ENCODE results near the gene ENTPD1. TPM values are rescaled to one million over a fixed set of nuclear protein-coding genes. Genes with fewer than 3 reads are reported as not detected.
A peak's percentile ranks its signal among the peaks of the same experiment; 100 is the strongest.

The ENTPD1 gene
- total RNA-seq, 1 donor from 2014 or later = 1.5 TPM

DNA sequence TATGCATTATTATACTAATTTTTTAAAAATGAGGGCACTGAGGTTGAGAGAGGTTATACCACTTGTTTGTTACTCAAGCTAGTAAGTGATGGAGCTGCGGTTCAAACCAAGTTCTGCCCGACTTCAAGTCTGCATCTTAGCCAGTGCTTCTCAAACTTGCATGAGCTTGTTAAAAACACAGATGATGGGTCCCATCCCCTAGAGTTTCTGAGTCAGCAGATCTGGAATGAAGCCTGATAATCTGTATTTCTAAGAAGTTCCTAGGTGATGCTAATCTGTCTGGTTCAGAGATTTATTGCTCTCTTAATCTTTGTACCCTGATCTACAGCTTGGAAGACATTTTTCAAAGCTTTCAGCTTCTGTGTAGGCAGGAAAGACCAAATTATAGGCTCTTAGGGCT is 84.2 kb downstream of the ENTPD1 start:
- peaks cover 3% of the 10 kb centered on the region for H3K27me3 Mint-ChIP-seq (ENCODE audit: unreplicated experiment)
- H3K4me1 Mint-ChIP-seq (ENCODE audit: unreplicated experiment) = peaks cover 2% of the 10 kb centered on the region
- DNase-seq (ENCODE audit: extremely low spot score, unreplicated experiment) = no peak
- no peaks in the 10 kb centered on the region for H3K36me3 Mint-ChIP-seq (ENCODE audit: unreplicated experiment)
- no peak overlapping the region for H3K4me3 Mint-ChIP-seq (ENCODE audit: unreplicated experiment)
- no peak overlapping the region for H3K27ac Mint-ChIP-seq (ENCODE audit: unreplicated experiment)
- TF ChIP-seq, protein P1, sequence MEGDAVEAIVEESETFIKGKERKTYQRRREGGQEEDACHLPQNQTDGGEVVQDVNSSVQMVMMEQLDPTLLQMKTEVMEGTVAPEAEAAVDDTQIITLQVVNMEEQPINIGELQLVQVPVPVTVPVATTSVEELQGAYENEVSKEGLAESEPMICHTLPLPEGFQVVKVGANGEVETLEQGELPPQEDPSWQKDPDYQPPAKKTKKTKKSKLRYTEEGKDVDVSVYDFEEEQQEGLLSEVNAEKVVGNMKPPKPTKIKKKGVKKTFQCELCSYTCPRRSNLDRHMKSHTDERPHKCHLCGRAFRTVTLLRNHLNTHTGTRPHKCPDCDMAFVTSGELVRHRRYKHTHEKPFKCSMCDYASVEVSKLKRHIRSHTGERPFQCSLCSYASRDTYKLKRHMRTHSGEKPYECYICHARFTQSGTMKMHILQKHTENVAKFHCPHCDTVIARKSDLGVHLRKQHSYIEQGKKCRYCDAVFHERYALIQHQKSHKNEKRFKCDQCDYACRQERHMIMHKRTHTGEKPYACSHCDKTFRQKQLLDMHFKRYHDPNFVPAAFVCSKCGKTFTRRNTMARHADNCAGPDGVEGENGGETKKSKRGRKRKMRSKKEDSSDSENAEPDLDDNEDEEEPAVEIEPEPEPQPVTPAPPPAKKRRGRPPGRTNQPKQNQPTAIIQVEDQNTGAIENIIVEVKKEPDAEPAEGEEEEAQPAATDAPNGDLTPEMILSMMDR (IDR thresholded peaks at IDR 0.05) = no peak
- H3K9me3 Mint-ChIP-seq (ENCODE audit: unreplicated experiment) = no peaks in the 10 kb centered on the region

DNA sequence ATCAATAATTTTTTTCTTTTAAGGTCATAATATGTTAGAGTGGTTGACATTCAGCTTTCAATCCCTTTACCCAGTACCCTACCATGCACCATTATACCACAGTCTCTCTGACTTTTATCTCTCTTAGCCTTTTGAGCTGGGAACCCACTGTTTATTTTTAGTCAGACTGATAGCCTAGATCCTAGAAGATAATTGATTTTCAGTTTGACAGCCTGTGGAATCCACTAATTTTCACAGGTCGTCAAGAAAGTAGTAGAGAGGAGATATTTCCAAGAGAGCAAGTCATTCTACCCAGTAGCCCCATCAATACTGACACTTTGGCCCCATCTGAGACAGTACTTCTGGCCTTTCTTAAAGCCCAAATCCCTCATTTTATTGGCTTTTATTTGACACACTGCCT is 84.7 kb downstream of the ENTPD1 start:
- Mint-ChIP-seq H3K27ac (ENCODE audit: unreplicated experiment) (no peak overlapping the region), H3K27me3 (ENCODE audit: unreplicated experiment) (peaks cover 3% of the 10 kb centered on the region), H3K36me3 (ENCODE audit: unreplicated experiment) (no peaks in the 10 kb centered on the region), H3K9me3 (ENCODE audit: unreplicated experiment) (no peaks in the 10 kb centered on the region), H3K4me1 (ENCODE audit: unreplicated experiment) (peaks cover 2% of the 10 kb centered on the region), H3K4me3 (ENCODE audit: unreplicated experiment) (no peak overlapping the region)
- no peak for DNase-seq (ENCODE audit: extremely low spot score, unreplicated experiment)
- TF ChIP-seq, protein P1 (IDR thresholded peaks at IDR 0.05) = no peak

DNA sequence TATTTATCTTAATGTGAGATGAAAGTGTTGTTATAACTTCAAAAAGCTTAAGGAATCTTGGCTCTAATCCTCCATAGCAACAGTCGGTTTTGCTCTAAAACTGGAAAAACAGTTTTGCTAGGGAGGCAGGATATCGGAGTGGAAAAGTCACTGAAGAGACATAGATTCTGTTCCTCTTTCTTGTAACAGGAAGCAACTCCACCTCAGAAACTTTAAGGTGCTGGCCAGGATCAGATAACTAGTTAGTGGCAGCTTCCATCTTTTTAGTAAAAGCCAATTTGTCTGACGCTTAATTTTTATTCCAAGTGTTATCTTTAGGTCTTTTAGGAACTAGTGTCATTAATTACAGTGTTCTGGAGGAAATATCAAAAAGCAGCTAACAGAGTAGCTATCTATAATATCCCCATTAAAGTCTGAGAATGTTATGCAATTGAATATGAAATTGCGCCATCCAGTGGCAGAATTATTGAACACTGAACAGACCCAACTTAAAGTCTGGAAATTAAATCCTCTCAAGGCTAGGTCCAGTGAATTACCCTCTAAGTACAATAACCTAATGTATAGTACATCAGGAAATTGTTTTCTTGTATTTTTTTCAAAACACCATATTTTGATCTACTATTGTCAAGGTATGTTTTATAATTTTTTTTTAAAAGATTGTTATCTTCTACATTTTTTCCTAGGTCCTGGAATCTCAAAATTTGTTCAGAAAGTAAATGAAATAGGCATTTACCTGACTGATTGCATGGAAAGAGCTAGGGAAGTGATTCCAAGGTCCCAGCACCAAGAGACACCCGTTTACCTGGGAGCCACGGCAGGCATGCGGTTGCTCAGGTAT is 85.9 kb downstream of the ENTPD1 start:
- no peaks in the 10 kb centered on the region for H3K36me3 Mint-ChIP-seq (ENCODE audit: unreplicated experiment)
- H3K27ac Mint-ChIP-seq (ENCODE audit: unreplicated experiment) = no peak overlapping the region
- TF ChIP-seq, protein P1 (IDR thresholded peaks at IDR 0.05) = peak; percentile 83
- H3K4me1 Mint-ChIP-seq (ENCODE audit: unreplicated experiment) = peaks cover 2% of the 10 kb centered on the region
- no peak overlapping the region for H3K4me3 Mint-ChIP-seq (ENCODE audit: unreplicated experiment)
- peaks cover 3% of the 10 kb centered on the region for H3K27me3 Mint-ChIP-seq (ENCODE audit: unreplicated experiment)
- H3K9me3 Mint-ChIP-seq (ENCODE audit: unreplicated experiment) = no peaks in the 10 kb centered on the region
- DNase-seq (ENCODE audit: extremely low spot score, unreplicated experiment) = no peak

DNA sequence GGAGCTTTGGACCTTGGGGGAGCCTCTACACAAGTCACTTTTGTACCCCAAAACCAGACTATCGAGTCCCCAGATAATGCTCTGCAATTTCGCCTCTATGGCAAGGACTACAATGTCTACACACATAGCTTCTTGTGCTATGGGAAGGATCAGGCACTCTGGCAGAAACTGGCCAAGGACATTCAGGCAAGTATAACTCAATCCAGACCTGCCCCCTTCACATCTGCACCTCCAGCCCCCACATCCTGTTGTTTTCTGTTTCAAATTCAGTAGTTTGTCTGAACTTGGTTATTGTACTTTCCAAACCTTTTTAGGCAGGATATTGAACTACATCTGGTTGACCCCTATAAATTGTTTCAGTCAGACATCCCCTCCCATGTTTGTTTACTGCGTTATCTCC is 89.4 kb downstream of the ENTPD1 start:
- H3K36me3 Mint-ChIP-seq (ENCODE audit: unreplicated experiment) = no peaks in the 10 kb centered on the region
- H3K4me3 Mint-ChIP-seq (ENCODE audit: unreplicated experiment) = no peak overlapping the region
- H3K9me3 Mint-ChIP-seq (ENCODE audit: unreplicated experiment) = no peaks in the 10 kb centered on the region
- no peak for DNase-seq (ENCODE audit: extremely low spot score, unreplicated experiment)
- peaks cover 2% of the 10 kb centered on the region for H3K4me1 Mint-ChIP-seq (ENCODE audit: unreplicated experiment)
- TF ChIP-seq, protein P1 (IDR thresholded peaks at IDR 0.05) = no peak
- H3K27ac Mint-ChIP-seq (ENCODE audit: unreplicated experiment) = no peak overlapping the region
- peaks cover 3% of the 10 kb centered on the region for H3K27me3 Mint-ChIP-seq (ENCODE audit: unreplicated experiment)

DNA sequence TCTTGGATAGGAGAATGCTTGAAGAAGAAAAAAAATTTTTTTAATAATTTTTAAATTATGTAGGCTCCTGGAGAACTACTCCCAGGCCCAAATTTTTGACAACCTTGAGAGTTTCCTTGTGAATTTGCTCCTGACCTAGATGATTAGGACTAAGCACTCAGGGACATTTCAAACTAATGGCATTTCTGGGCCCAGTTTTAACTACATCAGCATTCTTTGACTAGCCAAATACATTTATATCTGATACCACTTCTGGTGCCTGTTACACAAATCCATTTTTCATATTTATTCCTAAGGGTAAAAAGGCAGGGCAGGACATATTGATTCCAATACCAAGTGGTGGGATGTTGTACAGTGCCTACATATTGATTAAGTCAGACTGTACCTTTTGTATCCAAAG is 91.0 kb downstream of the ENTPD1 start:
- no peak for DNase-seq (ENCODE audit: extremely low spot score, unreplicated experiment)
- Mint-ChIP-seq H3K9me3 (ENCODE audit: unreplicated experiment) (no peaks in the 10 kb centered on the region), H3K36me3 (ENCODE audit: unreplicated experiment) (no peaks in the 10 kb centered on the region), H3K27ac (ENCODE audit: unreplicated experiment) (no peak overlapping the region), H3K27me3 (ENCODE audit: unreplicated experiment) (peaks cover 3% of the 10 kb centered on the region), H3K4me1 (ENCODE audit: unreplicated experiment) (no peaks in the 10 kb centered on the region), H3K4me3 (ENCODE audit: unreplicated experiment) (no peak overlapping the region)
- TF ChIP-seq, protein P1 (IDR thresholded peaks at IDR 0.05) = no peak

Measured in osteocyte (in vitro differentiated cells).